Measurements from ENCODE around the gene TMEM259. TPM values are rescaled to one million over a fixed set of nuclear protein-coding genes. Genes with fewer than 3 reads are reported as not detected.
A peak's percentile ranks its signal among the peaks of the same experiment; 100 is the strongest.

The TMEM259 gene
- 100 to 1,000 TPM; 216 to 377 TPM for total RNA-seq

DNA sequence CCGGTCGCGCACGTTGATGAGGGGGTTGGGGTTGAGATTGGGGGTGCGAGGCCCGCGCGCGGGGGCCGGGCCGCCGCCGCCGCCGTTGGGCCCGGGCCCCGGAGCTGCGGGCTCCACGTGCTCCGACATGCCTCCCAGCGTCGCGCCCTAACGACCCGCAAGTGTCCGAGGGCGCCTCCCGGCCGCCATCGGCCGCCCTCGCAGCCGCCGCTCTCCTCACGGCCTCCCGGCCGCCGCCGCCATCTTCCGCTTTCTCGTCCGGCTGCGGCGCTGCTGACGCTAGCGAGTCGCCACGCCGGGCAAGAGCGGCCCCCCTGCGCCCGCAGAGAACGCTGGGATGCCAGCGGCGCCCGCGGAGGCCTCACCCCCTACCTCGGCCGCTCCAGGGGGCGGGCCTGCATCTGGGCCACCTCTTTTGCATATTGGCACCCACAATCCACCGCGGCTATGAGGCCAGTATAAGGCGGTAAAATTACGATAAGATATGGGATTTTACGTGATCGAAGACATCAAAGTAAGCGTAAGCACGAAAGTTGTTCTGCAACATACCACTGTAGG lies at the start of gene TMEM259:
Gene TMEM259, minus strand, starts transcription at position 256 of the 558 bp plus-strand sequence. Its CDS starts 127 bp downstream, at position 129.
- WGBS: under 1% methylated on average over 55 of the region's 68 CpGs

DNA sequence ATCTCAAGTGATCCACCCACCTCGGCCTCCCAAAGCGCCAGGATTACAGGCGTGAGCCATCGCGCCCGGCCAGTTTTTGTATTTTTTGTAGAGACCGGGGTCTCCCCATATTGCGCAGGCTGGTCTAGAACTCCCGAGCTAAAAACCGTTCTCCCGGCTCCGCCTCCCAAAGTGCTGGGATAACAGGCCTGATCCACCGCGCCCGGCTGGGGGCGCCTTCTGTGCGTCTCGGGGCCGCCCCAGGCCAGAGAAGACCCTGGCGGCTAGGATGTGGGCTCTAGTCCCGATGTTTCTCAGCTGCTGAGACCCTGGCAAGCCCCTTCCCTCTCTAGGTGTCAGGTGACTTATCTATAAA lies 49.6 kb upstream of the TMEM259 start:
- H3K4me1 ChIP-seq (replicated peaks): peaks cover 6% of the 10 kb centered on the region
- intact Hi-C loops (cut with DNase I): no loop called here
- WGBS: 17% methylated on average over 21 of the region's 21 CpGs

More for the DNA sequence above, at the start of gene TMEM259:
- TF ChIP-seq POLR2A (IDR thresholded peaks at IDR 0.05) (peak; percentile 80), POLR2AphosphoS5 (IDR thresholded peaks at IDR 0.05) (peak; percentile 94)
- TF ChIP-seq, protein P1, sequence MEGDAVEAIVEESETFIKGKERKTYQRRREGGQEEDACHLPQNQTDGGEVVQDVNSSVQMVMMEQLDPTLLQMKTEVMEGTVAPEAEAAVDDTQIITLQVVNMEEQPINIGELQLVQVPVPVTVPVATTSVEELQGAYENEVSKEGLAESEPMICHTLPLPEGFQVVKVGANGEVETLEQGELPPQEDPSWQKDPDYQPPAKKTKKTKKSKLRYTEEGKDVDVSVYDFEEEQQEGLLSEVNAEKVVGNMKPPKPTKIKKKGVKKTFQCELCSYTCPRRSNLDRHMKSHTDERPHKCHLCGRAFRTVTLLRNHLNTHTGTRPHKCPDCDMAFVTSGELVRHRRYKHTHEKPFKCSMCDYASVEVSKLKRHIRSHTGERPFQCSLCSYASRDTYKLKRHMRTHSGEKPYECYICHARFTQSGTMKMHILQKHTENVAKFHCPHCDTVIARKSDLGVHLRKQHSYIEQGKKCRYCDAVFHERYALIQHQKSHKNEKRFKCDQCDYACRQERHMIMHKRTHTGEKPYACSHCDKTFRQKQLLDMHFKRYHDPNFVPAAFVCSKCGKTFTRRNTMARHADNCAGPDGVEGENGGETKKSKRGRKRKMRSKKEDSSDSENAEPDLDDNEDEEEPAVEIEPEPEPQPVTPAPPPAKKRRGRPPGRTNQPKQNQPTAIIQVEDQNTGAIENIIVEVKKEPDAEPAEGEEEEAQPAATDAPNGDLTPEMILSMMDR (IDR thresholded peaks at IDR 0.05): peak in 3 of 4 experiments; percentile 9 to 37 (median 24)
- H3K4me3 ChIP-seq: peak within 1 kb of the TSS; percentile 79 to 86
- H3K9me3 ChIP-seq: no peaks in the 10 kb centered on the region
- intact Hi-C loops (cut with DNase I): no loop called here
- peak; percentile 96 for DNase-seq (ENCODE audit: low spot score)
- H3K27me3 ChIP-seq (replicated peaks; ENCODE audit: insufficient read depth): no peaks in the 10 kb centered on the region
- H3K27ac ChIP-seq: peak within 1 kb of the TSS; percentile 86 to 91
- H3K36me3 ChIP-seq: no peaks in the 10 kb centered on the region
- peaks cover 36% of the 10 kb centered on the region for H3K4me1 ChIP-seq (replicated peaks)

DNA sequence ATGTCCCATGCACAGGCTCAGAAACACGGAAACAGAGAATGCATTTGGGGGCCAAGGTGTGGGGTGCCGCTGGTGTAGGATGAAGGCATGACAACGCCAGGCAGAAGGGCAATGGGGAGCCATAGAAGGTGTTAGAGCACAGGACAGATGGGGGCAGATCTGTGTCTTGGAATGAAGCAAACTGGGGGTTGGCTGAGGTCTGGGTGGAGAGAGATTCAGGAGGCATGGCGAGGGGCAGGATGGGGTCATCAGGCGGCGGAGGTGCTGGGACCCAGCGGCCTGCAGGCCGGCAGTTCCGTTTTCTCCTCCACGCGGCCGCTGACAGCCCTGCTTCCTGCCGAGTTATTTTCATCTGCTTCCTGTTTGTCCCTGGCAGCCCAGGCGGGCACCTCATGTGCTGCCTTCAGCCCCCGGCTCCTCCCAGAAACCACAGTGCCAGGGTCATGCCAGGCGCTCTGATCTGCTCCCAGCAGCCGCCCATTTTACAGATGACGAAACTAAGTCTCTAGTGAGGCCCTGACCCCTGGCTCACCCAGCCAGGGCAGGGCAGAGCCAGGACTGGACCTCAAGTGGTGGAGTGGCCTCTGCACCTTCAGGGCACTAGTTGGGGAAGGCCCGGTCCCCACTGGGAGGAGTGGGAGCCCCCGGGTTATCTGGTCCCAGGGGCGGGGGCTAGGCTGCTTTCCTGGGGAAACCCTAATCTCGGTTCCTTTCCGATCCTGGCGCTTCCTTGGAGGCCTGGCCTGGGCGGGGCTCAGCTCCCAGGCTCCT lies 48.3 kb upstream of the TMEM259 start:
- Histone ChIP-seq H3K4me1 (replicated peaks) (peaks cover 6% of the 10 kb centered on the region), H3K4me3 (no peak overlapping the region), H3K27ac (no peak overlapping the region), H3K27me3 (replicated peaks; ENCODE audit: insufficient read depth) (peaks cover 18% of the 10 kb centered on the region), H3K36me3 (no peaks in the 10 kb centered on the region), H3K9me3 (no peaks in the 10 kb centered on the region)
- intact Hi-C loops (cut with DNase I): no loop called here
- TF ChIP-seq POLR2AphosphoS5 (IDR thresholded peaks at IDR 0.05) (no peak), POLR2A (IDR thresholded peaks at IDR 0.05) (no peak)
- TF ChIP-seq, protein P1 (IDR thresholded peaks at IDR 0.05): no peak
- DNase-seq (ENCODE audit: low spot score): no peak
- 68% methylated on average over 25 of the region's 25 CpGs for WGBS

More for the DNA sequence above, 49.6 kb upstream of the TMEM259 start:
- no peaks in the 10 kb centered on the region for H3K36me3 ChIP-seq
- H3K27me3 ChIP-seq (replicated peaks; ENCODE audit: insufficient read depth): peaks cover 18% of the 10 kb centered on the region
- H3K27ac ChIP-seq: no peak overlapping the region
- DNase-seq (ENCODE audit: low spot score): no peak
- no peak overlapping the region for H3K4me3 ChIP-seq
- no peaks in the 10 kb centered on the region for H3K9me3 ChIP-seq
- TF ChIP-seq, protein P1 (IDR thresholded peaks at IDR 0.05): no peak
- TF ChIP-seq POLR2AphosphoS5 (IDR thresholded peaks at IDR 0.05): no peak
- no peak for TF ChIP-seq POLR2A (IDR thresholded peaks at IDR 0.05)

DNA sequence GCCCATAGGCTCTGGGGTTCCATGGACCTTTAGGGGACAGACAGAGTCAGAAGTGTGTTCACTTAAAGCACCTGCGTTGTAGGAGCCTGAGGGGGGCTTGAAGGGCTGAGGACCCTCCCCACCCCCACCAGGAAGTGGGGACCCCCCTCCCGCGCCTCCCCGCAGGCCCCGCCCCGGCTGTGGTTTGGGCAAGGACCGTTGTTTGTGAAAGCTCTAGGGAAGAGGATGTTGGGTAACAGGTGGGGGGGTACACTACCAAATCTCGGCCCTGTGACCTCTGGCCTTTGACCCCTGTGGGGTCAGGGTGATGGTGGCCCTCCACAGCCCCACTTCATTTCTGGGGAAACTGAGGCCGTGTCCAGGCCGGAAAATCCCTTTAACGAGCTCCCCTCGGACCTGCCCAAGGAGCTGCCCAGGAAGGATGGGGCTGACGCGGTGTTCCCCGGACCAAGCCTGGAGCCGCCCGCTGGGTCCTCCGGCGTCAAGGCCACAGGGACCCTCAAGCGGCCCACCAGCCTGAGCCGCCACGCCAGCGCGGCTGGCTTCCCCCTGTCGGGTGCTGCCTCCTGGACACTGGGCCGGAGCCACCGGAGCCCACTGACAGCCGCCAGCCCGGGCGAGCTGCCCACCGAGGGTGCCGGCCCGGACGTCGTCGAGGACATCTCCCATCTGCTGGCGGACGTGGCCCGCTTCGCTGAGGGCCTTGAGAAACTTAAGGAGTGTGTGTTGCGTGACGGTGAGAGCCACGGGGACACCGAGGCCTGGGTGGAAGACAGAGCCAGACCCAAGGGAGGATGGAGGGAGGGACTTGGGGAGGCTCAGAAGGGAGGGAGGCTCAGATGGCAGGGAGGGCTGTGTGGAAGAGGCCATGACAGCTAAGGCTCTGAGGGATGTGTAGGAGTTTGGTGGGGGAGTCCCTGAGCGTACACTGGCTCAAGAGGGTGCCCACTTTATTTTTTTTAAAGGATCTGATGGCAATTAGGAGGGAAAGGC lies 47.4 kb upstream of the TMEM259 start:
- no peaks in the 10 kb centered on the region for H3K9me3 ChIP-seq
- peak overlapping the region in 1 of 2 donors; percentile 21 for H3K4me3 ChIP-seq
- no peaks in the 10 kb centered on the region for H3K36me3 ChIP-seq
- TF ChIP-seq POLR2AphosphoS5 (IDR thresholded peaks at IDR 0.05): no peak
- no peak for TF ChIP-seq POLR2A (IDR thresholded peaks at IDR 0.05)
- TF ChIP-seq, protein P1 (IDR thresholded peaks at IDR 0.05): no peak
- 67% methylated on average over 45 of the region's 45 CpGs for WGBS
- intact Hi-C loops (cut with DNase I): no loop called here
- H3K4me1 ChIP-seq (replicated peaks): peaks cover 6% of the 10 kb centered on the region
- H3K27me3 ChIP-seq (replicated peaks; ENCODE audit: insufficient read depth): peaks cover 18% of the 10 kb centered on the region
- DNase-seq (ENCODE audit: low spot score): no peak
- H3K27ac ChIP-seq: no peak overlapping the region
